OCI-LY3 (cell line): ENCODE results near the gene WDR43.

Experiments used
- EZH2phosphoT487 ChIP-seq: fragments of 200-600 bp; shearing (Covaris generic); IDR thresholded peaks from 2 replicates; pipeline ENCODE4 v1.6.1; 2018; ENCODE audit warnings: antibody characterized with exemption, mixed run types, low read depth
- TF ChIP-seq, protein P1 (sequence below): fragments of 200-600, 300-600 bp; sonication (generic); IDR thresholded peaks from 2 replicates; pipeline ENCODE4 v1.5.1; 2014; ENCODE audit warnings: antibody characterized with exemption, low read length, low read depth

DNA sequence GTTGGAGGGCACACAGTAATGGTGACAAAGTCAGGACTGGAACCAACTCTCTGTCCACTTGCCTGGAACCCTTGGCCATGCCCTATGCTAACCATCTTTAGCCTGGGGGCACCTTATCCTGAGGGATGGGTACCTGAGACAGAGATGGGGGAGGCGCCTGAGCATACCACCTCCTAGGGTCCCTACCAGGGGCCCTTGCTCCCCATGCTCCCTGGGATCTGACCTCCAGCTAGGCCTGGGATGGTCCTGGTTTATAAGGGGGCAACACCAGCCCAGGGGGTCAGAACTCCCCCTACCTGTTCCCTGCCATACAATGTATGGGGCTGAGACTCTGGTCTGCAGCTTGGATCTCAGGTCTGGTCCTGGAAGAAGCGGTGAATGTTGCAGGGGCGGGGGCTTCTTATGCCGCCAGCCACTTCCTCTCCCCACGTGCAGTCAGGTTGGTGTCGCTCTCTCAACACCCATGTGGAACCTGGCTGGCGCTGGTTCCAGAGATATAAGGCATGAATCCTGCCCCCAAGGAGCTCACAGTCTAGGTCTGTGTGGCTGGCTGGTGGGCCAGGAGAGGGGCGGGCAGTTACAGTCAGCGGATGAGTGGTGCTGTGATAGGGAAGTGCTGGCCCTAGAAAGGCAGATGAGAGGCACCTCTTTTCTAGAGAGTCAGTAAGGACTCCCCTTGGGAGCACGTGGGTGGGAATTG, 82.9 kb downstream of the WDR43 start:
- TF ChIP-seq, protein P1, sequence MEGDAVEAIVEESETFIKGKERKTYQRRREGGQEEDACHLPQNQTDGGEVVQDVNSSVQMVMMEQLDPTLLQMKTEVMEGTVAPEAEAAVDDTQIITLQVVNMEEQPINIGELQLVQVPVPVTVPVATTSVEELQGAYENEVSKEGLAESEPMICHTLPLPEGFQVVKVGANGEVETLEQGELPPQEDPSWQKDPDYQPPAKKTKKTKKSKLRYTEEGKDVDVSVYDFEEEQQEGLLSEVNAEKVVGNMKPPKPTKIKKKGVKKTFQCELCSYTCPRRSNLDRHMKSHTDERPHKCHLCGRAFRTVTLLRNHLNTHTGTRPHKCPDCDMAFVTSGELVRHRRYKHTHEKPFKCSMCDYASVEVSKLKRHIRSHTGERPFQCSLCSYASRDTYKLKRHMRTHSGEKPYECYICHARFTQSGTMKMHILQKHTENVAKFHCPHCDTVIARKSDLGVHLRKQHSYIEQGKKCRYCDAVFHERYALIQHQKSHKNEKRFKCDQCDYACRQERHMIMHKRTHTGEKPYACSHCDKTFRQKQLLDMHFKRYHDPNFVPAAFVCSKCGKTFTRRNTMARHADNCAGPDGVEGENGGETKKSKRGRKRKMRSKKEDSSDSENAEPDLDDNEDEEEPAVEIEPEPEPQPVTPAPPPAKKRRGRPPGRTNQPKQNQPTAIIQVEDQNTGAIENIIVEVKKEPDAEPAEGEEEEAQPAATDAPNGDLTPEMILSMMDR: no peak
- TF ChIP-seq EZH2phosphoT487: no peak
